Measurements from ENCODE around the gene USP36.

Gene USP36

DNA sequence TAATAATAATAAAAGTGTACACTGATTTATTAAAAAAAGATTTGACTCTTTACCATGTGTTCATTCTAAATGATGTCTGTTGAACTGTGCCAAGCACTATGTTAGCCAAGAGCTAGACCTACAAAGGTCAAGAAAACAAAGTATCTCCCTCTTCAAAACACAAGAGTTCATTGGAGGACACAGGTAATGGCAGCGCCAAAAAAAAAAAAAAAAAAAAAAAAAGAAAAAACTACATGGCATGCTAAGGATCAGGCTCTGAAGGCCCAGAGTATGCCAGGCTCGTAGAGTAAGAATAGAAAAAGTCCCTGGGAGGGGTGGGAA, 93.7 kb downstream of the USP36 start:
- TF ChIP-seq, protein P1, sequence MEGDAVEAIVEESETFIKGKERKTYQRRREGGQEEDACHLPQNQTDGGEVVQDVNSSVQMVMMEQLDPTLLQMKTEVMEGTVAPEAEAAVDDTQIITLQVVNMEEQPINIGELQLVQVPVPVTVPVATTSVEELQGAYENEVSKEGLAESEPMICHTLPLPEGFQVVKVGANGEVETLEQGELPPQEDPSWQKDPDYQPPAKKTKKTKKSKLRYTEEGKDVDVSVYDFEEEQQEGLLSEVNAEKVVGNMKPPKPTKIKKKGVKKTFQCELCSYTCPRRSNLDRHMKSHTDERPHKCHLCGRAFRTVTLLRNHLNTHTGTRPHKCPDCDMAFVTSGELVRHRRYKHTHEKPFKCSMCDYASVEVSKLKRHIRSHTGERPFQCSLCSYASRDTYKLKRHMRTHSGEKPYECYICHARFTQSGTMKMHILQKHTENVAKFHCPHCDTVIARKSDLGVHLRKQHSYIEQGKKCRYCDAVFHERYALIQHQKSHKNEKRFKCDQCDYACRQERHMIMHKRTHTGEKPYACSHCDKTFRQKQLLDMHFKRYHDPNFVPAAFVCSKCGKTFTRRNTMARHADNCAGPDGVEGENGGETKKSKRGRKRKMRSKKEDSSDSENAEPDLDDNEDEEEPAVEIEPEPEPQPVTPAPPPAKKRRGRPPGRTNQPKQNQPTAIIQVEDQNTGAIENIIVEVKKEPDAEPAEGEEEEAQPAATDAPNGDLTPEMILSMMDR (IDR thresholded peaks at IDR 0.05; ENCODE audit: control extremely low read depth, extremely low read depth, low read depth, missing control alignments): no peak
- ChIA-PET CTCF (interaction anchor here (0.8 to 5.5 kb wide), 5 partner anchors 11 to 31 kb away, joined by 3 to 28 read pairs (median 6); no protein-coding TSS in a partner anchor), POLR2A (no interaction called here)
- no peak for DNase-seq (ENCODE audit: extremely low spot score)

- TF ChIP-seq, protein P1 (IDR thresholded peaks at IDR 0.05; ENCODE audit: control extremely low read depth, extremely low read depth, low read depth, missing control alignments): no peak
- ChIA-PET POLR2A (interaction anchor here (0.6 kb wide), 1 partner anchor 32 kb away, joined by 6 read pairs; no protein-coding TSS in a partner anchor), CTCF (interaction anchor here (0.8 to 5.5 kb wide), 8 partner anchors 10 to 31 kb away, joined by 3 to 28 read pairs (median 5); no protein-coding TSS in a partner anchor)
- DNase-seq (ENCODE audit: extremely low spot score): no peak
Observed at GRCh38 chr17:78746263-78746948, 94.2 kb downstream of the USP36 start.

All from GM10248 (cell line).